Vagina (tissue), 2 donors: ENCODE results near the gene GALR1. TPM values are rescaled to one million over a fixed set of nuclear protein-coding genes. Genes with fewer than 3 reads are reported as not detected.

Experiments
- DNase-seq, 2 donors: peaks; one replicate each; pipeline ENCODE4 v3.0.0-alpha.2; 2017; ENCODE audit errors: extremely low spot score in 2 of 2
- H3K27ac ChIP-seq: fragments of 200-600 bp; sonication (generic); one replicate; pipeline ENCODE4 v1.5.1; 2019
- H3K27me3 ChIP-seq: fragments of 200-600 bp; sonication (generic); one replicate; pipeline ENCODE4 v1.5.1; 2019
- H3K36me3 ChIP-seq, 2 donors: fragments of 200-600 bp; sonication (generic); one replicate each; pipeline ENCODE4 v1.5.1; 2017 to 2019
- H3K4me1 ChIP-seq: fragments of 200-600 bp; sonication (generic); one replicate; pipeline ENCODE4 v1.5.1; 2019
- H3K4me3 ChIP-seq, 2 donors: fragments of 200-600 bp; sonication (generic); 1 replicate in 1 of 2; 2 replicates in 1 of 2; pipeline ENCODE4 v1.5.1; 2016 to 2019
- H3K9me3 ChIP-seq: fragments of 200-600 bp; sonication (generic); one replicate; pipeline ENCODE4 v1.5.1; 2019
- CTCF ChIP-seq, 3 experiments: fragments of 450-650 bp in 2 of 3; fragments of 200-600 bp in 1 of 3; sonication (generic) in 1 of 3; IDR thresholded peaks; one replicate each; pipeline ENCODE4 v1.5.1; 2017 to 2019; ENCODE audit warnings: antibody characterized with exemption in 3 of 3, mild to moderate bottlenecking in 2 of 3, moderate library complexity in 2 of 3
- POLR2A ChIP-seq, 2 donors: fragments of 450-650 bp; IDR thresholded peaks; one replicate each; pipeline ENCODE4 v1.6.1; 2017; ENCODE audit warnings: antibody characterized with exemption in 2 of 2, mild to moderate bottlenecking in 2 of 2, moderate library complexity in 2 of 2
- POLR2AphosphoS5 ChIP-seq, 2 donors: sonication (generic); formaldehyde crosslinking; IDR thresholded peaks; one replicate each; pipeline ENCODE4 v1.9.0; 2017; ENCODE audit warnings: antibody characterized with exemption in 2 of 2, mild to moderate bottlenecking in 2 of 2, low read depth in 1 of 2; ENCODE audit not compliant: insufficient read depth in 1 of 2
- intact Hi-C: fragments of 100-400 bp; cut with DNase I; formaldehyde crosslinking; loops from one replicate; pipeline ENCODE4 v1.15.1; 2023
- total RNA-seq: library from RNA; depleted of rRNA; stranded (reverse); fragments of >200 nt; gene quantifications from one replicate; pipeline ENCODE4 v1.2.3, GENCODE V29; 2016

Gene GALR1
- total RNA-seq, 1 donor from 2014 or later, result 0.98 TPM

- H3K4me3 ChIP-seq, result no peak overlapping the region
- H3K27ac ChIP-seq, result no peak overlapping the region
- no peak for TF ChIP-seq POLR2A (IDR thresholded peaks at IDR 0.05)
- no peak for TF ChIP-seq POLR2AphosphoS5 (IDR thresholded peaks at IDR 0.05; ENCODE audit: insufficient read depth in 1 of 2, low read depth in 1 of 2)
- TF ChIP-seq CTCF (IDR thresholded peaks at IDR 0.05), result no peak
- no peaks in the 10 kb centered on the region for H3K27me3 ChIP-seq
- no peaks in the 10 kb centered on the region for H3K9me3 ChIP-seq
- DNase-seq, result no peak
- no peaks in the 10 kb centered on the region for H3K36me3 ChIP-seq
- intact Hi-C loops, result no loop called here
- H3K4me1 ChIP-seq, result peaks cover 25% of the 10 kb centered on the region
Observed at GRCh38 chr18:77203851-77204250, 45.8 kb upstream of the GALR1 start.

DNA sequence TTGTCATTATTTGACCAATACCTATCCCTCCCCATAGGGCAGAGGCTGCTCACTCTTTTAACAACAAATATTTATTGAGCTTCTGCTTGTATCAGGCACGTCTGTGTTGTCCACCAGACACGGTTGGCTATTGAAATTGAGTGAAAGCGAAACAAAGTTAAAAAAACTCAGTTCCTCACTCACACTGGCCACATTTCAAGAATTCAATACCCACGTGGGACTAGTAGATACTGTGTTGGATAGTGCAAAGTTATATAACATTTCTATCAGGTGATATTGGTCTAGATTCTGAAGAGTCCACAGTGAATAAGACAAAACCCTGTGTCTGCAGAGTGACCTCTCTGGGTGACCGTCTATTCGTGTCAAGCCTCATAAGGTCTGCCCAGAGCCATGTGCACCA, 43.9 kb upstream of the GALR1 start:
- peak overlapping the region; percentile 37 for H3K27ac ChIP-seq

DNA sequence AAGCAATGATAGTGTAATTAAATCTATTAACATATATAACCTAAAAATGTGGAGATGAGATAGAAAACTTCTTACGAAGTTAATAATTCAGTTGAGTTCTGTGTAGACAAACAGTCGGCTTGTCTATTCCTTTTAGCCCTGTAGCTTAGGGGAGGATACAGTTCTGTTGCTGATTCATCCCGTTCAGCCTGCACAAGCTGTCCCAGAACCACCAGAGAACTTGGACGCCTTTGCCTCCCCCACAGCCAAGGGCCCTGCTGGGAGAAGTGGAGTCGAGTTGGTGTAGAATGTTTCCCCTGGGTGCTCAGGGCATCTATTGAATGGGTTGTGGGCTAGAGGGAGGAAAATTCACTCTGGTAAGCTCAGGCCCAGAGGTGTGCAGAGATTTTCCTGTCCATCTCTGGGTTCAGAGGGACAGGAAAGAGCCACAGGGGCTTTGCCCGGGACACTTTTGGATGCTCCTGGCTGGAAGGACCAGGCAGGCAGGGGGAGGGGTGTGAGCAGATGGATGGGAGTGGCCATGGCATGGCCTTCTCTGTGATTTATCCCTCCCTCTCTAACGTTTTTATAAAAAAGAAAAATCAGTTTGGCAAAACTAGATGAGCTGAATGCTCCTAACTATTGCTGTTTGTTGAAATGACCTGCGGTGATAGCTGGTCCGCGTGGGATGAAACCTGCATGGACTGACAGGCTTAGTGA, 42.8 kb upstream of the GALR1 start:
- no peak for DNase-seq
- Histone ChIP-seq H3K27me3 (no peaks in the 10 kb centered on the region), H3K9me3 (no peaks in the 10 kb centered on the region), H3K4me1 (peaks cover 32% of the 10 kb centered on the region), H3K36me3 (no peaks in the 10 kb centered on the region), H3K4me3 (no peak overlapping the region), H3K27ac (peak overlapping the region; percentile 86)
- intact Hi-C loops, result no loop called here
- TF ChIP-seq POLR2A (IDR thresholded peaks at IDR 0.05), result no peak
- peak in 1 of 2 donors; percentile 49 for TF ChIP-seq POLR2AphosphoS5 (IDR thresholded peaks at IDR 0.05; ENCODE audit: insufficient read depth in 1 of 2, low read depth in 1 of 2)

More for the DNA sequence above, 43.9 kb upstream of the GALR1 start:
- H3K4me1 ChIP-seq, result peaks cover 25% of the 10 kb centered on the region
- TF ChIP-seq CTCF (IDR thresholded peaks at IDR 0.05), result no peak
- TF ChIP-seq POLR2AphosphoS5 (IDR thresholded peaks at IDR 0.05; ENCODE audit: insufficient read depth in 1 of 2, low read depth in 1 of 2), result no peak
- TF ChIP-seq POLR2A (IDR thresholded peaks at IDR 0.05), result no peak
- intact Hi-C loops, result no loop called here
- no peaks in the 10 kb centered on the region for H3K27me3 ChIP-seq
- no peak for DNase-seq
- H3K4me3 ChIP-seq, result no peak overlapping the region
- no peaks in the 10 kb centered on the region for H3K9me3 ChIP-seq
- H3K36me3 ChIP-seq, result no peaks in the 10 kb centered on the region

DNA sequence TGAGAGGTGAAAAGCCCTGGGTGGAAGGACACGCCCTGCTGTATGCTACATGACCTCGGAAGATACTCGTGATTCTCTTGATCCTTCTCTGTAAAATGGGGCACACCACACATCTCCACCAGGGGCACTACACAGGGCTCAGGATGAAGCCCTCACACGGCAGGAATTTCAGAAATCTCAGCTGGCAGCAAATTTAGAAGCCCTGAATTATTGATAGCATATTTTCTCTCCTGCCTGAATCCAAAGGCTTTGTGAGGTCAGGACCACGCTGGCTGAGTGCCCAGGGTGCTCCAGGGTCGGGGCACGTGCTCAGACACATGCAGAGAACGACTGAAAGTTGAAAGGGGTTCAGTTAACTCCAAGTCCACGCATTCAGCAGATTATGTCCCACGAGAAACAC, 42.1 kb upstream of the GALR1 start:
- Histone ChIP-seq H3K4me3 (no peak overlapping the region), H3K36me3 (no peaks in the 10 kb centered on the region), H3K27ac (peak overlapping the region; percentile 86), H3K9me3 (no peaks in the 10 kb centered on the region), H3K4me1 (peaks cover 35% of the 10 kb centered on the region), H3K27me3 (no peaks in the 10 kb centered on the region)
- no peak for TF ChIP-seq POLR2A (IDR thresholded peaks at IDR 0.05)
- TF ChIP-seq CTCF (IDR thresholded peaks at IDR 0.05), result peak in 2 of 3 experiments; percentile 21 to 43
- DNase-seq, result no peak
- intact Hi-C loops, result no loop called here

DNA sequence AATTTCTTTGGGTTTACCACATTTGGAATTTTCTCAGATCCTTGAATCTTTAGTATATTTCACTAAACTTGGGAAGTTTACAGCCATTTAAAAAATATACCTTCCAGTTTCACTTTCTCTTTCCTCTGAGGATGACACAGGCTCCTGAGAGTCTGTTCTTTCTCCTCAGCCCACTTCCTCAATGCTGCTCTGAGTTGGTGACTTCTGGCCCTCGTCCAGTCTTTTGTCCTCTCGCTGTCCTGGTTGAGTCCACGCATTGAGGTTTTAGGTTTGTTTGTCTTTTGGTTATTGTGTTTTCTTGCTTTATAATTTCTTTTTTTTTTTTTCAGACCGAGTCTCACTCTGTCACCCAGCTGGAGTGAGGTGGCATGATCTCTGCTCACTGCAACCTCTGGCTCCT, 40.7 kb upstream of the GALR1 start:
- Histone ChIP-seq H3K27ac (peak overlapping the region; percentile 86), H3K4me3 (peak overlapping the region in 1 of 2 donors; percentile 4), H3K9me3 (no peaks in the 10 kb centered on the region), H3K27me3 (no peaks in the 10 kb centered on the region), H3K4me1 (peaks cover 35% of the 10 kb centered on the region), H3K36me3 (no peaks in the 10 kb centered on the region)
- DNase-seq, result no peak
- intact Hi-C loops, result no loop called here
- TF ChIP-seq POLR2A (IDR thresholded peaks at IDR 0.05) (no peak), POLR2AphosphoS5 (IDR thresholded peaks at IDR 0.05; ENCODE audit: insufficient read depth in 1 of 2, low read depth in 1 of 2) (no peak), CTCF (IDR thresholded peaks at IDR 0.05) (no peak)
